ENCODE measurements around the gene JDP2.
A peak's percentile ranks its signal among the peaks of the same experiment; 100 is the strongest.
"Not testable (repeated sequence)": the region's sequence is repeated elsewhere in the genome, so short reads cannot be mapped to it uniquely, and the experiment has no call there.

The JDP2 gene

GRCh38 chr14:75469164-75469563, 41.3 kb downstream of the JDP2 start:
- no peak for ATAC-seq

GRCh38 chr14:75469606-75470237, 41.9 kb downstream of the JDP2 start:
- Mint-ChIP-seq H3K36me3 (peaks cover 27% of the 10 kb centered on the region), H3K4me3 (no peak overlapping the region), H3K27ac (peak overlapping the region; percentile 89), H3K27me3 (no peaks in the 10 kb centered on the region), H3K9me3 (no peaks in the 10 kb centered on the region), H3K4me1 (peaks cover 31% of the 10 kb centered on the region)
- ATAC-seq, result no peak

More at GRCh38 chr14:75469164-75469563, 41.3 kb downstream of the JDP2 start:
- H3K4me3 Mint-ChIP-seq, result no peak overlapping the region
- H3K9me3 Mint-ChIP-seq, result no peaks in the 10 kb centered on the region
- H3K27ac Mint-ChIP-seq, result peak overlapping the region; percentile 0
- peaks cover 31% of the 10 kb centered on the region for H3K4me1 Mint-ChIP-seq
- H3K27me3 Mint-ChIP-seq, result no peaks in the 10 kb centered on the region
- H3K36me3 Mint-ChIP-seq, result peaks cover 27% of the 10 kb centered on the region

GRCh38 chr14:75470238-75470797, 42.5 kb downstream of the JDP2 start:
- Mint-ChIP-seq H3K27ac (peak overlapping the region; percentile 89), H3K4me1 (peaks cover 31% of the 10 kb centered on the region), H3K27me3 (no peaks in the 10 kb centered on the region), H3K36me3 (peaks cover 27% of the 10 kb centered on the region), H3K9me3 (no peaks in the 10 kb centered on the region), H3K4me3 (no peak overlapping the region)
- ATAC-seq, result peak; percentile 63

GRCh38 chr14:75471059-75471458, 43.2 kb downstream of the JDP2 start:
- peak overlapping the region; percentile 89 for H3K27ac Mint-ChIP-seq
- no peaks in the 10 kb centered on the region for H3K9me3 Mint-ChIP-seq
- peaks cover 31% of the 10 kb centered on the region for H3K4me1 Mint-ChIP-seq
- no peaks in the 10 kb centered on the region for H3K27me3 Mint-ChIP-seq
- H3K4me3 Mint-ChIP-seq, result no peak overlapping the region
- H3K36me3 Mint-ChIP-seq, result peaks cover 27% of the 10 kb centered on the region
- no peak for ATAC-seq

- H3K4me3 Mint-ChIP-seq, ATAC-seq, H3K27ac Mint-ChIP-seq, H3K27me3 Mint-ChIP-seq, H3K9me3 Mint-ChIP-seq: not testable (repeated sequence)
- peaks cover 26% of the 10 kb centered on the region for H3K36me3 Mint-ChIP-seq
- peaks cover 35% of the 10 kb centered on the region for H3K4me1 Mint-ChIP-seq
Observed at GRCh38 chr14:75474127-75474526, 46.3 kb downstream of the JDP2 start.

GRCh38 chr14:75476274-75476995, 48.6 kb downstream of the JDP2 start:
- no peak overlapping the region for H3K4me3 Mint-ChIP-seq
- H3K9me3 Mint-ChIP-seq, result no peaks in the 10 kb centered on the region
- peaks cover 14% of the 10 kb centered on the region for H3K36me3 Mint-ChIP-seq
- no peaks in the 10 kb centered on the region for H3K27me3 Mint-ChIP-seq
- peaks cover 30% of the 10 kb centered on the region for H3K4me1 Mint-ChIP-seq
- ATAC-seq, result peak; percentile 73
- H3K27ac Mint-ChIP-seq, result no peak overlapping the region

GRCh38 chr14:75477881-75478280, 50.1 kb downstream of the JDP2 start:
- Mint-ChIP-seq H3K27ac (no peak overlapping the region), H3K9me3 (no peaks in the 10 kb centered on the region), H3K36me3 (peaks cover 3% of the 10 kb centered on the region), H3K27me3 (no peaks in the 10 kb centered on the region), H3K4me1 (peaks cover 26% of the 10 kb centered on the region), H3K4me3 (no peak overlapping the region)
- ATAC-seq, result no peak

- Mint-ChIP-seq H3K27ac (peak overlapping the region; percentile 44), H3K4me3 (no peak overlapping the region), H3K4me1 (peaks cover 26% of the 10 kb centered on the region), H3K9me3 (no peaks in the 10 kb centered on the region), H3K27me3 (no peaks in the 10 kb centered on the region), H3K36me3 (no peaks in the 10 kb centered on the region)
- peak; percentile 87 for ATAC-seq
Observed at GRCh38 chr14:75479770-75480600, 52.2 kb downstream of the JDP2 start.

GRCh38 chr14:75482366-75482765, 54.5 kb downstream of the JDP2 start:
- Mint-ChIP-seq H3K4me3 (no peak overlapping the region), H3K9me3 (no peaks in the 10 kb centered on the region), H3K36me3 (no peaks in the 10 kb centered on the region), H3K27me3 (peaks cover 13% of the 10 kb centered on the region), H3K27ac (no peak overlapping the region), H3K4me1 (peaks cover 29% of the 10 kb centered on the region)
- no peak for ATAC-seq

- H3K27me3 Mint-ChIP-seq, result peaks cover 13% of the 10 kb centered on the region
- no peak for ATAC-seq
- H3K9me3 Mint-ChIP-seq, result no peaks in the 10 kb centered on the region
- H3K36me3 Mint-ChIP-seq, result no peaks in the 10 kb centered on the region
- no peak overlapping the region for H3K27ac Mint-ChIP-seq
- no peak overlapping the region for H3K4me3 Mint-ChIP-seq
- H3K4me1 Mint-ChIP-seq, result peaks cover 32% of the 10 kb centered on the region
Observed at GRCh38 chr14:75484711-75485429, 57.0 kb downstream of the JDP2 start.

- ATAC-seq, result no peak
- H3K27ac Mint-ChIP-seq, result peak overlapping the region; percentile 20
- H3K4me3 Mint-ChIP-seq, result no peak overlapping the region
- H3K9me3 Mint-ChIP-seq, result no peaks in the 10 kb centered on the region
- peaks cover 13% of the 10 kb centered on the region for H3K27me3 Mint-ChIP-seq
- H3K36me3 Mint-ChIP-seq, result no peaks in the 10 kb centered on the region
- H3K4me1 Mint-ChIP-seq, result peaks cover 26% of the 10 kb centered on the region
Observed at GRCh38 chr14:75486318-75486717, 58.5 kb downstream of the JDP2 start.

- H3K27me3 Mint-ChIP-seq, result peaks cover 13% of the 10 kb centered on the region
- no peaks in the 10 kb centered on the region for H3K9me3 Mint-ChIP-seq
- H3K4me1 Mint-ChIP-seq, result peaks cover 35% of the 10 kb centered on the region
- H3K36me3 Mint-ChIP-seq, result no peaks in the 10 kb centered on the region
- ATAC-seq, result peak; percentile 78
- no peak overlapping the region for H3K4me3 Mint-ChIP-seq
- no peak overlapping the region for H3K27ac Mint-ChIP-seq
Observed at GRCh38 chr14:75487155-75487671, 59.4 kb downstream of the JDP2 start.

GRCh38 chr14:75489480-75489837, 61.6 kb downstream of the JDP2 start:
- no peaks in the 10 kb centered on the region for H3K9me3 Mint-ChIP-seq
- H3K4me3 Mint-ChIP-seq, result peak overlapping the region; percentile 66
- peaks cover 13% of the 10 kb centered on the region for H3K27me3 Mint-ChIP-seq
- no peak for ATAC-seq
- peak overlapping the region; percentile 68 for H3K27ac Mint-ChIP-seq
- H3K4me1 Mint-ChIP-seq, result peaks cover 57% of the 10 kb centered on the region
- no peaks in the 10 kb centered on the region for H3K36me3 Mint-ChIP-seq

- H3K36me3 Mint-ChIP-seq, result no peaks in the 10 kb centered on the region
- no peak overlapping the region for H3K4me3 Mint-ChIP-seq
- peaks cover 3% of the 10 kb centered on the region for H3K27me3 Mint-ChIP-seq
- ATAC-seq, result no peak
- H3K9me3 Mint-ChIP-seq, result no peaks in the 10 kb centered on the region
- H3K4me1 Mint-ChIP-seq, result peaks cover 68% of the 10 kb centered on the region
- peak overlapping the region; percentile 74 for H3K27ac Mint-ChIP-seq
Observed at GRCh38 chr14:75491376-75491978, 63.7 kb downstream of the JDP2 start.

Measured in stimulated activated memory B cell treated with anti-CD40 and anti-IgM and Interleukin-4, amounts not matched to agents 10 μg/mL and 1 μg/mL and 100 μg/mL, for 72 hours (primary cell).